Measurements from ENCODE around the gene SCYL2. TPM values are rescaled to one million over a fixed set of nuclear protein-coding genes. Genes with fewer than 3 reads are reported as not detected.
"Not testable (repeated sequence)": the region's sequence is repeated elsewhere in the genome, so short reads cannot be mapped to it uniquely, and the experiment has no call there.

The SCYL2 gene
- total RNA-seq, 2 experiments from 2014 or later, result 19.4 to 20.7 TPM

- Mint-ChIP-seq H3K4me3 (no peak overlapping the region), H3K27ac (no peak overlapping the region), H3K4me1 (ENCODE audit: low read depth) (no peaks in the 10 kb centered on the region), H3K36me3 (ENCODE audit: low read depth) (no peaks in the 10 kb centered on the region), H3K9me3 (no peaks in the 10 kb centered on the region), H3K27me3 (ENCODE audit: low read depth) (no peaks in the 10 kb centered on the region)
- intact Hi-C loops (cut with micrococcal nuclease), result no loop called here
- DNase-seq, result no peak
- CTCF ChIA-PET, result interaction anchor here (0.5 to 0.7 kb wide), 2 partner anchors 16 to 121 kb away, joined by 5 to 6 read pairs; no protein-coding TSS in a partner anchor
Observed at GRCh38 chr12:100239589-100239988, 27.4 kb upstream of the SCYL2 start.

- DNase-seq, result no peak
- intact Hi-C loops (cut with micrococcal nuclease), result no loop called here
- Mint-ChIP-seq H3K36me3 (ENCODE audit: low read depth) (no peaks in the 10 kb centered on the region), H3K4me3 (no peak overlapping the region), H3K4me1 (ENCODE audit: low read depth) (no peaks in the 10 kb centered on the region), H3K27ac (no peak overlapping the region), H3K9me3 (no peaks in the 10 kb centered on the region), H3K27me3 (ENCODE audit: low read depth) (no peaks in the 10 kb centered on the region)
- CTCF ChIA-PET, result no interaction called here
Observed at GRCh38 chr12:100243137-100243536, 23.8 kb upstream of the SCYL2 start.

- intact Hi-C loops (cut with micrococcal nuclease), result no loop called here
- H3K4me3 Mint-ChIP-seq, result no peak overlapping the region
- CTCF ChIA-PET, result no interaction called here
Observed at GRCh38 chr12:100247765-100248164, 19.2 kb upstream of the SCYL2 start.

GRCh38 chr12:100248886-100249285, 18.1 kb upstream of the SCYL2 start:
- no peaks in the 10 kb centered on the region for H3K9me3 Mint-ChIP-seq
- H3K4me1 Mint-ChIP-seq (ENCODE audit: low read depth), result no peaks in the 10 kb centered on the region
- intact Hi-C loops (cut with micrococcal nuclease), result no loop called here
- CTCF ChIA-PET, result no interaction called here
- DNase-seq, result no peak
- H3K4me3 Mint-ChIP-seq, result no peak overlapping the region
- H3K36me3 Mint-ChIP-seq (ENCODE audit: low read depth), result no peaks in the 10 kb centered on the region
- no peak overlapping the region for H3K27ac Mint-ChIP-seq
- H3K27me3 Mint-ChIP-seq (ENCODE audit: low read depth), result no peaks in the 10 kb centered on the region

More at GRCh38 chr12:100247765-100248164, 19.2 kb upstream of the SCYL2 start:
- Mint-ChIP-seq H3K36me3 (ENCODE audit: low read depth) (no peaks in the 10 kb centered on the region), H3K9me3 (no peaks in the 10 kb centered on the region), H3K27ac (no peak overlapping the region), H3K4me1 (ENCODE audit: low read depth) (no peaks in the 10 kb centered on the region), H3K27me3 (ENCODE audit: low read depth) (no peaks in the 10 kb centered on the region)
- DNase-seq, result no peak

GRCh38 chr12:100249941-100250340, 17.0 kb upstream of the SCYL2 start:
- DNase-seq, result no peak
- Mint-ChIP-seq H3K36me3 (ENCODE audit: low read depth) (no peaks in the 10 kb centered on the region), H3K4me1 (ENCODE audit: low read depth) (no peaks in the 10 kb centered on the region), H3K27me3 (ENCODE audit: low read depth) (no peaks in the 10 kb centered on the region), H3K4me3 (no peak overlapping the region), H3K9me3 (no peaks in the 10 kb centered on the region), H3K27ac (no peak overlapping the region)
- intact Hi-C loops (cut with micrococcal nuclease), result no loop called here
- CTCF ChIA-PET, result no interaction called here

GRCh38 chr12:100251917-100252316, 15.1 kb upstream of the SCYL2 start:
- Mint-ChIP-seq H3K27ac (no peak overlapping the region), H3K4me1 (ENCODE audit: low read depth) (no peaks in the 10 kb centered on the region), H3K9me3 (no peaks in the 10 kb centered on the region), H3K4me3 (no peak overlapping the region), H3K36me3 (ENCODE audit: low read depth) (no peaks in the 10 kb centered on the region), H3K27me3 (ENCODE audit: low read depth) (no peaks in the 10 kb centered on the region)
- CTCF ChIA-PET, result interaction anchor here (0.6 kb wide), 1 partner anchor 181 kb away, joined by 3 read pairs; no protein-coding TSS in a partner anchor
- intact Hi-C loops (cut with micrococcal nuclease), result no loop called here
- DNase-seq, result no peak

GRCh38 chr12:100253437-100253836, 13.5 kb upstream of the SCYL2 start:
- no peak for DNase-seq
- CTCF ChIA-PET, result no interaction called here
- H3K4me1 Mint-ChIP-seq (ENCODE audit: low read depth), result peaks cover 4% of the 10 kb centered on the region
- H3K27me3 Mint-ChIP-seq (ENCODE audit: low read depth), result no peaks in the 10 kb centered on the region
- no peak overlapping the region for H3K4me3 Mint-ChIP-seq
- H3K27ac Mint-ChIP-seq, result no peak overlapping the region
- H3K36me3 Mint-ChIP-seq (ENCODE audit: low read depth), result no peaks in the 10 kb centered on the region
- intact Hi-C loops (cut with micrococcal nuclease), result no loop called here
- H3K9me3 Mint-ChIP-seq, result no peaks in the 10 kb centered on the region

- Mint-ChIP-seq H3K4me1 (ENCODE audit: low read depth) (peaks cover 4% of the 10 kb centered on the region), H3K4me3 (no peak overlapping the region), H3K9me3 (no peaks in the 10 kb centered on the region), H3K36me3 (ENCODE audit: low read depth) (no peaks in the 10 kb centered on the region), H3K27me3 (ENCODE audit: low read depth) (no peaks in the 10 kb centered on the region), H3K27ac (no peak overlapping the region)
- CTCF ChIA-PET, result no interaction called here
- intact Hi-C loops (cut with micrococcal nuclease), result no loop called here
- DNase-seq, result no peak
Observed at GRCh38 chr12:100254876-100255275, 12.1 kb upstream of the SCYL2 start.

GRCh38 chr12:100258127-100258526, 8.8 kb upstream of the SCYL2 start:
- CTCF ChIA-PET, result interaction anchor here (1.4 kb wide), 1 partner anchor 34 kb away, joined by 4 read pairs; no protein-coding TSS in a partner anchor
- no peak overlapping the region for H3K4me3 Mint-ChIP-seq
- no peaks in the 10 kb centered on the region for H3K9me3 Mint-ChIP-seq
- no peaks in the 10 kb centered on the region for H3K36me3 Mint-ChIP-seq (ENCODE audit: low read depth)
- H3K27me3 Mint-ChIP-seq (ENCODE audit: low read depth), result no peaks in the 10 kb centered on the region
- intact Hi-C loops (cut with micrococcal nuclease), result no loop called here
- H3K4me1 Mint-ChIP-seq (ENCODE audit: low read depth), result peaks cover 4% of the 10 kb centered on the region
- H3K27ac Mint-ChIP-seq, result no peak overlapping the region
- DNase-seq, result no peak

- Mint-ChIP-seq H3K36me3 (ENCODE audit: low read depth) (no peaks in the 10 kb centered on the region), H3K4me3 (no peak overlapping the region), H3K9me3 (no peaks in the 10 kb centered on the region), H3K27ac (no peak overlapping the region), H3K27me3 (ENCODE audit: low read depth) (no peaks in the 10 kb centered on the region), H3K4me1 (ENCODE audit: low read depth) (peaks cover 3% of the 10 kb centered on the region)
- CTCF ChIA-PET, result interaction anchor here (1.0 kb wide), 1 partner anchor 75 kb away, joined by 5 read pairs; no protein-coding TSS in a partner anchor
- intact Hi-C loops (cut with micrococcal nuclease), result no loop called here
- DNase-seq, result no peak
Observed at GRCh38 chr12:100263131-100263530, 3.8 kb upstream of the SCYL2 start.

GRCh38 chr12:100265107-100265506, 1.9 kb upstream of the SCYL2 start:
- H3K36me3 Mint-ChIP-seq (ENCODE audit: low read depth); DNase-seq; H3K4me3 Mint-ChIP-seq; H3K27ac Mint-ChIP-seq; H3K27me3 Mint-ChIP-seq (ENCODE audit: low read depth); H3K9me3 Mint-ChIP-seq: not testable (repeated sequence)
- intact Hi-C loops (cut with micrococcal nuclease), result loop anchor here (5.0 kb wide), 3 partner anchors 1612 to 1763 kb away; partner anchors contain the start of genes DRAM1 and TMPO
- peaks cover 17% of the 10 kb centered on the region for H3K4me1 Mint-ChIP-seq (ENCODE audit: low read depth)
- CTCF ChIA-PET, result interaction anchor here (2.8 kb wide), 1 partner anchor 31 kb away, joined by 9 read pairs; no protein-coding TSS in a partner anchor

- CTCF ChIA-PET, result interaction anchor here (2.8 kb wide), 1 partner anchor 31 kb away, joined by 9 read pairs; no protein-coding TSS in a partner anchor
- intact Hi-C loops (cut with micrococcal nuclease), result loop anchor here (2.0 to 5.0 kb wide), 5 partner anchors 1525 to 1855 kb away; partner anchors contain the start of genes DRAM1, NUP37, PARPBP and TMPO
- Mint-ChIP-seq H3K9me3 (no peaks in the 10 kb centered on the region), H3K4me3 (peak overlapping the region; percentile 96), H3K4me1 (ENCODE audit: low read depth) (peaks cover 21% of the 10 kb centered on the region), H3K27me3 (ENCODE audit: low read depth) (no peaks in the 10 kb centered on the region), H3K36me3 (ENCODE audit: low read depth) (no peaks in the 10 kb centered on the region), H3K27ac (peak overlapping the region; percentile 97)
- no peak for DNase-seq
Observed at GRCh38 chr12:100265732-100266584, 1.0 kb upstream of the SCYL2 start.

- peak overlapping the region; percentile 96 for H3K4me3 Mint-ChIP-seq
- H3K27me3 Mint-ChIP-seq (ENCODE audit: low read depth), result no peaks in the 10 kb centered on the region
- peaks cover 23% of the 10 kb centered on the region for H3K4me1 Mint-ChIP-seq (ENCODE audit: low read depth)
Observed at GRCh38 chr12:100266585-100266834, 467 bp upstream of the SCYL2 start.

More at GRCh38 chr12:100266585-100266834, 467 bp upstream of the SCYL2 start:
- H3K9me3 Mint-ChIP-seq, result no peaks in the 10 kb centered on the region
- intact Hi-C loops (cut with micrococcal nuclease), result loop anchor here (2.0 to 5.0 kb wide), 5 partner anchors 1526 to 1854 kb away; partner anchors contain the start of genes DRAM1, NUP37, PARPBP and TMPO
- peak overlapping the region; percentile 97 for H3K27ac Mint-ChIP-seq
- CTCF ChIA-PET, result interaction anchor here (2.8 kb wide), 1 partner anchor 32 kb away, joined by 9 read pairs; no protein-coding TSS in a partner anchor
- no peaks in the 10 kb centered on the region for H3K36me3 Mint-ChIP-seq (ENCODE audit: low read depth)
- peak; percentile 96 for DNase-seq

All from activated naive CD4-positive, alpha-beta T cell treated with anti-CD3 and anti-CD28 coated beads for 36 hours (primary cell).